HG02852 (cell line): ENCODE data around the gene GPR152.
"Not testable (repeated sequence)": the region's sequence is repeated elsewhere in the genome, so short reads cannot be mapped to it uniquely, and the experiment has no call there.

Experiments used
- ATAC-seq: cut with Tn5 transposase; IDR thresholded peaks from one replicate; pipeline ENCODE4 v1.9.1; 2021; ENCODE audit warnings: mild to moderate bottlenecking, moderate library complexity; ENCODE audit not compliant: unreplicated experiment

Gene GPR152

GRCh38 chr11:67489885-67490726 lies 37.6 kb upstream of the GPR152 start:
- no peak for ATAC-seq

GRCh38 chr11:67489203-67489884 lies 36.8 kb upstream of the GPR152 start:
- ATAC-seq: no peak

- ATAC-seq: peak; percentile 36
Observed at GRCh38 chr11:67486481-67487195, 34.1 kb upstream of the GPR152 start.

- not testable (repeated sequence) for ATAC-seq
Observed at GRCh38 chr11:67485873-67486361, 33.4 kb upstream of the GPR152 start.

GRCh38 chr11:67484847-67485311 lies 32.4 kb upstream of the GPR152 start:
- no peak for ATAC-seq

GRCh38 chr11:67483831-67484665 lies 31.5 kb upstream of the GPR152 start:
- ATAC-seq: no peak

- ATAC-seq: peak; percentile 73
Observed at GRCh38 chr11:67482827-67483798, 30.6 kb upstream of the GPR152 start, which contains the start of gene AIP. Gene AIP (plus strand): TSS chr11:67483026. CDS start chr11:67483159, 133 bp downstream.

GRCh38 chr11:67482275-67482826 lies 29.8 kb upstream of the GPR152 start:
- no peak for ATAC-seq

GRCh38 chr11:67477344-67478050 lies 25.0 kb upstream of the GPR152 start:
- not testable (repeated sequence) for ATAC-seq

GRCh38 chr11:67476692-67477091 lies 24.2 kb upstream of the GPR152 start:
- not testable (repeated sequence) for ATAC-seq

GRCh38 chr11:67472882-67473281 lies 20.4 kb upstream of the GPR152 start:
- ATAC-seq: no peak

GRCh38 chr11:67470337-67471002 lies 17.9 kb upstream of the GPR152 start:
- no peak for ATAC-seq

- ATAC-seq: no peak
Observed at GRCh38 chr11:67469508-67469811, 16.9 kb upstream of the GPR152 start.

GRCh38 chr11:67468759-67469507 lies 16.4 kb upstream of the GPR152 start, which contains the start of gene TMEM134:
Gene TMEM134 (minus strand): TSS chr11:67469251. CDS start chr11:67469192, 59 bp downstream.
- ATAC-seq: peak; percentile 68

GRCh38 chr11:67468456-67468758 lies 15.9 kb upstream of the GPR152 start:
- peak; percentile 2 for ATAC-seq

- no peak for ATAC-seq
Observed at GRCh38 chr11:67468056-67468455, 15.5 kb upstream of the GPR152 start.
